Thyroid gland (tissue), 4 donors: ENCODE results near the gene DIP2B. TPM values are rescaled to one million over a fixed set of nuclear protein-coding genes. Genes with fewer than 3 reads are reported as not detected.

Experiments
- DNase-seq, 2 donors: peaks; one replicate each; pipeline ENCODE4 v3.0.0-alpha.2; 2019
- H3K27ac ChIP-seq, 3 donors: fragments of 200-600 bp; sonication (generic); 1 replicate in 2 of 3; 2 replicates in 1 of 3; pipeline ENCODE4 v1.5.1; 2016 to 2019; ENCODE audit warnings: mild to moderate bottlenecking in 1 of 3, moderate library complexity in 1 of 3
- H3K27me3 ChIP-seq: fragments of 200-600 bp; sonication (generic); one replicate; pipeline ENCODE4 v1.5.1; 2019
- H3K36me3 ChIP-seq, 2 donors: fragments of 200-600 bp; sonication (generic); one replicate each; pipeline ENCODE4 v1.5.1; 2016 to 2019
- H3K4me1 ChIP-seq, 2 donors: fragments of 200-600 bp; sonication (generic); one replicate each; pipeline ENCODE4 v1.5.1; 2017 to 2019
- H3K4me3 ChIP-seq, 3 donors: fragments of 200-600 bp; sonication (generic); replicated peaks in 1 of 3; 1 replicate in 2 of 3; 2 replicates in 1 of 3; pipeline ENCODE4 v1.5.1; 2016; ENCODE audit warnings: mild to moderate bottlenecking in 1 of 3
- H3K9me3 ChIP-seq: fragments of 200-600 bp; sonication (generic); one replicate; pipeline ENCODE4 v1.5.1; 2017
- POLR2A ChIP-seq, 2 donors: fragments of 450-650 bp; IDR thresholded peaks; one replicate each; pipeline ENCODE4 v1.6.1; 2017; ENCODE audit warnings: antibody characterized with exemption in 2 of 2, mild to moderate bottlenecking in 2 of 2, moderate library complexity in 1 of 2
- WGBS, 2 donors: methylation state at CpG; one replicate each; pipeline ENCODE4 v1.1.5; 2017; 5-methylcytosine and 5-hydroxymethylcytosine counted together
- intact Hi-C: fragments of 100-400 bp; cut with DNase I; formaldehyde crosslinking; loops from one replicate; pipeline ENCODE4 v1.15.1; 2023
- total RNA-seq, 4 donors: library from RNA; depleted of rRNA; stranded (reverse); fragments of >200 nt; gene quantifications; one replicate each; pipeline ENCODE4 v1.2.3, GENCODE V29; 2016
- TF ChIP-seq, protein P1 (sequence below), 6 experiments: fragments of 200-600 bp in 3 of 6; fragments of 450-650 bp in 3 of 6; sonication (generic) in 3 of 6; IDR thresholded peaks; one replicate each; pipeline ENCODE4 v1.5.1; 2016 to 2019; ENCODE audit warnings: antibody characterized with exemption in 6 of 6, mild to moderate bottlenecking in 2 of 6, inconsistent platforms in 1 of 6, moderate library complexity in 1 of 6

DIP2B gene
- total RNA-seq, 4 donors from 2014 or later: 27.7 to 45.7 (median 32.4) TPM

DNA sequence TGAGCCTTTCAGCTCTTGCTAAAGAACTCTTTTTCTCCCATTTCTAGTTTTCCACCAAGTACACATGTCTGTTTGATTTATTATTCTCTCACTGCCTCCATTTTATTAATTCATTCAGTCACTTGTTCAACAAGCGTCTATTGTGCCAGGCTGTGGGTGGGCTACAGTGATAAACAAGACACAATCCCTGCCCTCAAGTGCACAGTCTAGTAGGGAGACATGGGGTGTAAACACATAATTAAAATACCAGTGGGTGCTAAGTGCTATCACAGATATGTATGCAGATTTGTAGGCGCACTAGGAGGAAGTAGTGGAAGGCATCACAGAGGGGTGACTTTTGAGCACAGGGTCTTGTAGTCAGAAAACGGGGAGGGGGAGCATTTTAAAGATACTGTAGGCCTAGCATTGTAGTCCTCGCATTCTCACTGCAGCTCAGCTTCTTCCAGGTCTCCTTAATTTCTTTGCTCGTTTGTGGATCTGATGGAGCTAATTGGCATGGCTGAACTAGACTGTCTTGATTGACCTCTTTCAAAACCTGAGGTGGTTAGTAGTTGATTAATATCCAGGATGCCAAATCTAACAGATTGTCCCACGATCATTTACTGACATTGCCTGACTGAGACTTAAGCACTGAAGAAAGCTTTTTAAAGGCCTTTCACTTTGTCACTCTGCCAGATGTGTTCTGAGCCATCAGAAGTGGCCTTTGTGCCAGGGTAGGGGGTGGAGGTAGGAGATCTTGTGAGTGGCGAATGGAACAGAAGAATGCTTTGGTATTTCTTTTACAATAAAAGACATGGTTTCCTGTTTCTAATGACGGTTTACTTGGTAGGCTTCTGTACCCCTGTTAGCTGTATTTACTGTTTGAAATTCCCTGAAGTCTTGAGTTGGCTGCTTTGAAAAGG, 116.9 kb downstream of the DIP2B start:
- Histone ChIP-seq H3K27ac (peak overlapping the region; percentile 3 to 44 (median 10)), H3K36me3 (no peaks in the 10 kb centered on the region), H3K27me3 (no peaks in the 10 kb centered on the region), H3K9me3 (no peaks in the 10 kb centered on the region), H3K4me3 (no peak overlapping the region), H3K4me1 (peaks cover 30 to 38% of the 10 kb centered on the region in 2 donors)
- TF ChIP-seq POLR2A (IDR thresholded peaks at IDR 0.05): no peak
- TF ChIP-seq, protein P1, sequence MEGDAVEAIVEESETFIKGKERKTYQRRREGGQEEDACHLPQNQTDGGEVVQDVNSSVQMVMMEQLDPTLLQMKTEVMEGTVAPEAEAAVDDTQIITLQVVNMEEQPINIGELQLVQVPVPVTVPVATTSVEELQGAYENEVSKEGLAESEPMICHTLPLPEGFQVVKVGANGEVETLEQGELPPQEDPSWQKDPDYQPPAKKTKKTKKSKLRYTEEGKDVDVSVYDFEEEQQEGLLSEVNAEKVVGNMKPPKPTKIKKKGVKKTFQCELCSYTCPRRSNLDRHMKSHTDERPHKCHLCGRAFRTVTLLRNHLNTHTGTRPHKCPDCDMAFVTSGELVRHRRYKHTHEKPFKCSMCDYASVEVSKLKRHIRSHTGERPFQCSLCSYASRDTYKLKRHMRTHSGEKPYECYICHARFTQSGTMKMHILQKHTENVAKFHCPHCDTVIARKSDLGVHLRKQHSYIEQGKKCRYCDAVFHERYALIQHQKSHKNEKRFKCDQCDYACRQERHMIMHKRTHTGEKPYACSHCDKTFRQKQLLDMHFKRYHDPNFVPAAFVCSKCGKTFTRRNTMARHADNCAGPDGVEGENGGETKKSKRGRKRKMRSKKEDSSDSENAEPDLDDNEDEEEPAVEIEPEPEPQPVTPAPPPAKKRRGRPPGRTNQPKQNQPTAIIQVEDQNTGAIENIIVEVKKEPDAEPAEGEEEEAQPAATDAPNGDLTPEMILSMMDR (IDR thresholded peaks at IDR 0.05): no peak
- WGBS, 2 donors: 52 to 56% methylated on average over 8 of the region's 8 CpGs
- intact Hi-C loops: no loop called here
- DNase-seq: peak; percentile 56 to 59

DNA sequence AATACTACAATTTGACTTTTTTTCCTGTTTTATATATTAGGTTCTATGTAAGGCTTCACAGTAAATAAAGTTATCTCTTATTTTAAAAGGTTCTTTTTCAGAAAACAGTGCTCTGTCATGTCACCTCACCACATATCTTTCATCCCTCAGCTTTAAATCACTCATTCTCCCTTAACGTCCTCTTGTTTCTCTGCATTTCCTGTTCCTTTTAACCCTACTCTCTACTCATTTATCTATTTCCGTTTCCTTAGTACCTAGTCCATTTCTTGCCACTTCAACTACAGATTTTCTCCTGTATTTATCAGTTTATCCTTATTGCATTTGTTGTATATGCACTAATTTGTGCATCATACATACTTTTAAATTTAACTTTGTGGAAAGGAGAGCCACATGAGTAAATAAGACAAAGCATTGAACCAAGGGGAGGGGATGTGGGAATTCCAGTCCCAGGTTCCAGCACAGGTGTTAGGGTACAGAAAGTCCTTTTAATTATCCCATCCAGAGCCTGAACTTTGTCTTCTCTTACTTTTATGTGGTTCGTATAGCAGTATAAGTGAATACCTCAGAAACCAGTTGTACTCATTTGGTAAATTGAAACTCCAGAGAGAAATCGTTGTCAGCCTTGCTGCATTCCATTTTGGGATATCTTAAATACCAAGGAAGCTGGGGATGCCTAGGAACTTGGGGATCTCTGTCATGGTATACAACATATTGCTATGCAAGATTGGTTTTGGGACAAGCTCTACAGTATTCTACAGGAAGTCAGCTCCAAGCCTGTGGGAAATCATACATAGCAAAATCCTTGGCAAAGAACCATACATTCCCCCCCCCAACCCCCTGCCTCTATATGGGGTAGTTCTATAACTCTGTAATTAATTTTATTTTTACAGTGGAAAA, 120.5 kb downstream of the DIP2B start:
- intact Hi-C loops: no loop called here
- TF ChIP-seq, protein P1 (IDR thresholded peaks at IDR 0.05): no peak
- TF ChIP-seq POLR2A (IDR thresholded peaks at IDR 0.05): no peak

DNA sequence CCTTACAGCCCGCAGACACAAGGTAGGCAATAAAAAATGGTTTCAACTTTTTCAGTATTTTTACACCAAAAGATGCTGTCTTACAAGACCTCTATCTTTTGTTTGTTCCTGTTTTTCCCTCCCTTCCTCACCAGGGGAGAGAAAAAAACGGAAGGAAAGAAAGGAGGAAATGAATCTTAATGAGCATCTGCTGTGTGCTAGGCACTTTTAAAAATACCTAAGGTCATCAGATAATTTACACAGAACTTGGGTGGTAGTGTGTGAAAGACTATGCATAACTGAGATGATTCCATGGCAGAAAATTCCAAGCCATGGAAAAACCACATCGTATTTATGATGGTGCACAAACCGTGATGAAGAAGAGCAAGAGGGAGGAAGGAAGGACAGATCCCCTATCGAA, 121.2 kb downstream of the DIP2B start:
- H3K36me3 ChIP-seq: peaks cover 0 to 10% of the 10 kb centered on the region in 2 donors
- peaks cover 10 to 11% of the 10 kb centered on the region in 2 donors for H3K4me1 ChIP-seq
- WGBS, 2 donors: 87 to 91% methylated on average over 5 of the region's 5 CpGs

More for the DNA sequence above, 120.5 kb downstream of the DIP2B start:
- Histone ChIP-seq H3K36me3 (peaks cover 0 to 10% of the 10 kb centered on the region in 2 donors), H3K27me3 (no peaks in the 10 kb centered on the region), H3K4me3 (no peak overlapping the region), H3K9me3 (no peaks in the 10 kb centered on the region), H3K27ac (no peak overlapping the region), H3K4me1 (peaks cover 17 to 18% of the 10 kb centered on the region in 2 donors)
- DNase-seq: no peak
- 67 to 80% methylated on average over 4 of the region's 4 CpGs for WGBS, 2 donors

DNA sequence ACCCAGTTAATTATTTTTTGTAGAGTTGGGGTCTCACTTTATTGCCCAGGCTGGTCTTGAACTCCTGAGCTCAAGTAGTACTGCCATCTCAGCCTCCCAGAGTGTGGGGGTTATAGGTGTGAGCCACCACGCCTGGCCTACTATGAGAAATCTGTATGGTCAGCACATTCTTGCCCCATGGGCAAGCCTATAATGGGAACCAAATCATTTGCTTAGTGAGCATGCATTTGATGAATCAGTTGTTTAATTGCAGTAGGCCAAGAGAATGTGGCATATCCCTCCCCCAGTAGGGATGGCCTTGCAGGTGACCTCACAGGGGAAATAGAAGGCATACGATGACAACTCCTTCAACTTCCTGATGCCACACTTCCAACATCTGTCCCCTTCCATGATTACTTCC, 122.7 kb downstream of the DIP2B start:
- peaks cover 0 to 10% of the 10 kb centered on the region in 2 donors for H3K36me3 ChIP-seq
- intact Hi-C loops: no loop called here
- no peaks in the 10 kb centered on the region for H3K27me3 ChIP-seq
- no peak for TF ChIP-seq POLR2A (IDR thresholded peaks at IDR 0.05)
- TF ChIP-seq, protein P1 (IDR thresholded peaks at IDR 0.05): no peak
- no peak overlapping the region for H3K27ac ChIP-seq
- H3K4me3 ChIP-seq: no peak overlapping the region
- no peak for DNase-seq
- WGBS, 2 donors: 86 to 87% methylated on average over 2 of the region's 2 CpGs
- H3K4me1 ChIP-seq: no peaks in the 10 kb centered on the region
- no peaks in the 10 kb centered on the region for H3K9me3 ChIP-seq

More for the DNA sequence above, 121.2 kb downstream of the DIP2B start:
- no peak overlapping the region for H3K27ac ChIP-seq
- TF ChIP-seq POLR2A (IDR thresholded peaks at IDR 0.05): no peak
- TF ChIP-seq, protein P1 (IDR thresholded peaks at IDR 0.05): no peak
- no peaks in the 10 kb centered on the region for H3K9me3 ChIP-seq
- no peak overlapping the region for H3K4me3 ChIP-seq
- no peaks in the 10 kb centered on the region for H3K27me3 ChIP-seq
- intact Hi-C loops: no loop called here
- no peak for DNase-seq
